DMS79 (cell line): ENCODE results near the gene SCAI.
A peak's percentile ranks its signal among the peaks of the same experiment; 100 is the strongest.
"Not testable (repeated sequence)": the region's sequence is repeated elsewhere in the genome, so short reads cannot be mapped to it uniquely, and the experiment has no call there.

Experiments used
- DNase-seq: peaks from one replicate; lab custom pipeline; 2025; lab: John Stamatoyannopoulos, UW

The SCAI gene

GRCh38 chr9:124947727-124948391 lies 195.5 kb downstream of the SCAI start:
- no peak for DNase-seq

DNA sequence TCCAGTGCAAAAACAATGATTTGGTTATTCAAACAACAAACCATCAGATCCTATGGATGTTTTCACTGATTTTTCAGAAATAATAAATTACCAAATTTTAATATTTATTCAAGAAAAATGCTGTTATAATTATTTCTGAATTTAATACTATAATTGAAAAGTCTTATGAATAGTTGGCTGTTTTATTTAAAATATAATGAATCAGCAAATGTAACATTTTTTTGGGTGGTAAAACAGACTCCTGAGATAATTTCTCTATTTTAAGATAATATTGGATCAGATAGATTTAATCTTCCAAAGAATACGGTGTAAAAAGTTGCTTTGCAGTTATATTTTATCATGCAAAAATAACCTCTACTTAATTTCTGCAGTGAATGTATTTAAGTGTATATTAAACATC lies 197.2 kb downstream of the SCAI start:
- DNase-seq, result no peak

- DNase-seq, result no peak
Measured at GRCh38 chr9:124941679-124942561, 201.4 kb downstream of the SCAI start.

- peak; percentile 80 for DNase-seq
Measured at GRCh38 chr9:124940894-124941678, 202.2 kb downstream of the SCAI start, which contains the start of gene GOLGA1. TSS of gene GOLGA1 (minus strand) at chr9:124941083. CDS start at chr9:124938711, 2,372 bp downstream.

- peak; percentile 57 for DNase-seq
Measured at GRCh38 chr9:124940521-124940893, 202.8 kb downstream of the SCAI start.

- DNase-seq, result no peak
Measured at GRCh38 chr9:124939944-124940343, 203.4 kb downstream of the SCAI start.

DNA sequence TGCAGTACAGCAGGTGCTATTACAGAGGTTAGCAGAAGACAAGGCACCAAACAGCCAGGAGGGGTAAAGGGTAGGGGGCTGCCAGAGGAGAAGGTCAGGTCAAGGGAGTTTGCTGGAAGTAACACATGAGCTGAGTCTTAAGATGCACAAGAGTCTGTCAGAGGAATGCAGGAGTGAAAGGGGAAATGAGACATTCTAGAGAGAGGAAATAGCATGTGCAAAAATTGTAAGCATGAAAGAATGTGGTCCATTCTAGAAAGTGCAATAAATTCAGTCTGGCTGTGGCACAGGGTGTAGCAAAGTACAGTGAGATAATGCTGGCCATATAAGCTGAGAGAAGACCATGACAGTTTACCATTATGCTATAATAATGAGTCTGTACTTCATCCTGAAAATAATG lies 209.0 kb downstream of the SCAI start:
- no peak for DNase-seq

GRCh38 chr9:124932333-124932732 lies 211.0 kb downstream of the SCAI start:
- DNase-seq, result no peak

GRCh38 chr9:124929464-124929863 lies 213.9 kb downstream of the SCAI start:
- DNase-seq, result no peak

DNA sequence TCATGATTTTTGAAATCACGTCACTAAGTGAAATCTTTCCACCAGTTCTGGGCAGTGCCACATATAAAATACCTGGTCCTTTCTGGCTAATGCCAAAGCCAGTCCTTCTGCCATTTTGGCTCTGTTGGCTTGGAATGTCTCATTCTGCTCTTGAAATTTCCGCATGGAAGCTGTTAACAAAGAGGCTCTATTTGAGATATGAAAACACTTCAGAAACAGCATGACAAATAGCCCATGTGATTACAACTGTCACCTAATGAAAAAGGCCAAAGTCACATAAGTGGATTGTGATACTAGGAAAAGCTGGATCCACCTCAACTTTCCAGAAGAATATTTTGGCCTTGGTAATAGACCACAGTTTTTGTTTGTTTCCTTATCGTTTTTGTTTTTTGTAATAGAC lies 215.2 kb downstream of the SCAI start:
- no peak for DNase-seq

DNA sequence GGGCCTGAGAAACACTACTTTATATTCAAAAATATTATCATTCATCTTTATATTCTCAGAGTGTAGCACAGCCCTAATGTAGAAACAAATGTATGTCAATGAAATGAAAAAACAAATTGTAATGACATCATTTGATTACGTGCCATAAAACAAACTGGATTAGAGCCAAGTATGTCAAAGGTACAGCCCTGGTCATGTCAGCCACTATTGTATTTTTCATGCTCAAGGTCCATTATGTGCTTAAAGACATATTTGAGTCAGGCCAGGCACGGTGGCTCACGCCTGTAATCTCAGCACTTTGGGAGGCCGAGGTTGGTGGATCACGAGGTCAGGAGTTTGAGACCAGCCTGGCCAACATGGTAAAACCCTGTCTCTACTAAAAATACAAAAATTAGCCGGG lies 222.9 kb downstream of the SCAI start:
- DNase-seq, result not testable (repeated sequence)

DNA sequence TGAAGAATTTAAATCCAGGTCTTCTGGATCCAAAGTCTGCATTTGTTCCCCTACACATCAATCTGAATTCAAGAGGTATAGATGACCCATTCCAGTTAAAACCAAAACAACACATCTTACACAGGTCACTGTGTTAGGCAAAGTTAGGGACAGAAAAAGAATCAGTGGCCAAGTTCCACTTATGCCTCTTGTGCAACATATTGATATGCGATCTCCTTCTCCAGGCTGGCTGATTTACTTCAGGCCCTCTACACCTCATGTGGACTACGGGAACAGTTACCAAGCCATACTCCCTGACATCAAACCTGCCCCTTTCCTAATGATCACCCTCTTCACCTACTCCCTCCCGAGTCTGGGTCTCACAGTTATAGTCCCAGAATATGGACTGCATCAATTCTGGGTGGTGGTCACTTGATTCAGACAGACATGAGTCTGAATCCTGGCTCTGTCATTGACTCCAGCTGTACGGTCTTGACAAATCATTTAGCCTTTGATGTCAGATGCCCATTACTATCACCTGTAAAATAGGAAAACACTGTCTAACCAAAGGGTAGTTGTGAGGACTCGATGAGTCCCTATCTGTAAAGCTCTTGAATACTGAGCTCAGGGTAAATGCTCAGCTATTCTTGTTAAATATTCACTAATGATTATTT lies 228.4 kb downstream of the SCAI start:
- no peak for DNase-seq

DNA sequence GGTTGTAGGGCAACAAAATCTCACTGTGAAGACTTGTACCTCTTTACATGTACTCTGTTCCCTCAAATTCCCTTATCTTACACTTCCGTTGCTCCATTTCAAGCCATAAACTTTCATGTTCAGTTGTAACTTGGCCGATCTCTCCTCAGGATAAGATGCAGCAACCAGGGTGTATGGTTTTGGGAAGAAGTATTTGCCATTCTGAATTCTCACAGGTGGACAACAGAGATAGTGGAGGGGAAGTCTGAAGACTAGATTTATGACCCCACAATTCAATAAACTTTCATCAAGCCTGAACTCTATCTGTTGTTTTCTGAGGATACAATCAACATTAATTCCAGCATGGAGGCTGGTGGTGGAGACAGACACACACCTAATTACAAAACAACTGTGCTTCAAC lies 229.9 kb downstream of the SCAI start:
- DNase-seq, result no peak

- DNase-seq, result no peak
Measured at GRCh38 chr9:124911766-124912165, 231.6 kb downstream of the SCAI start.

- no peak for DNase-seq
Measured at GRCh38 chr9:124908098-124908497, 235.2 kb downstream of the SCAI start.

GRCh38 chr9:124906966-124907365 lies 236.4 kb downstream of the SCAI start:
- no peak for DNase-seq

- no peak for DNase-seq
Measured at GRCh38 chr9:124899845-124900244, 243.5 kb downstream of the SCAI start.

DNA sequence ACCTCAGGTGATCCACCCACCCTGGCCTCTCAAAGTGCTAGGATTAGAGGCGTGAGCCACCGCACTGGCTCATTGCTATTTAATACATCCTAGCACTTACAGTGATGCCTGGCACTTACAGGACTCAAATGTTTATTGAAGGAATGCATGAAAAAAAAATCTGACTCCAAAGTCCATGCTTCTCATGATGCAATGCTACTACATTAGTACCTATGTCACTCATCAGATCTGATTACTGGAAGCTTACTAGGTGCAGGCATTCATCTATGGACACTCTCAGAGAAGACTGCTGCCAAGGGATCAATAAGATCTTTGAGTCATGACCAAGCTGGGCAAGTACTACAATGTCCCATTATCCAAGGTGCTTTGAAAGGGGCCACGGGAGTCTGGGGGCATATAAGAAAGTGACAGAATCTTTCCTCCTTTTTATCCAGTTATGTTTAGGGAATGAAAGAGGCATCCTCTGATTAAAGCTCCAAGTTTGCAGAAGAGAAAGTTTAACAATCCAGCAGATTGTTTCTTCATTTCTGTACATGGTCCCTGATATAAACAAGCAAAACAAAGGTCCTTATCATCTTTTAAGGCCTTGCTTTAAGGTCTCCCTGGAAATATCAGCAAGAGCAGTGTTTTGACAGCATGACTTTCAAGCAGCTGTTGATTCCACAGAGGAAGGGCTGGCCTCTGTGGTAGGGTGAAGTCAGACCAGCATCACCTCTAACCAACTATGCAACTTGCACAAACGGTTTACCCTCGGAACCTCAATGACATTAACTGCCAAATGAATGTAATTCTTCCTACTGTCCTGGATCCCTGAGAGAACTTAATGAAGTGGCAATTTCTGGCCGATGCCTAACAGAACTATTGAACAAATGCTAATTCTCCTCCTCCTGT lies 245.5 kb downstream of the SCAI start:
- DNase-seq, result no peak

DNA sequence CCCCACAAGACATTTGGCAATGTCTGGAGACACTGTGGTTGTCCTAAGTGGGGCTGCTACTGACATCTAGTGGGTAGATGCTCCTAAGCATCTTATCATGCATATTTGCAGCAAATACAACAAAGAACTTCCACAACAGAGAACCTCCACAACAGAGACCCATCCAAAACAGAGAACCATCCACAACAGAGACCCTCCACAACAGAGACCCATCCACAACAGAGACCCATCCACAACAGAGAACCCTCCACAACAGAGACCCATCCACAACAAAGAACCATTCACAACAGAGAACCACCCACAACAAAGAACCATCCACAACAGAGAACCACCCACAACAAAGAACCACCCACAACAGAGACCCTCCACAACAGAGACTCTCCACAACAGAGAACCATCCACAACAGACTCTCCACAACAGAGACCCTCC lies 248.6 kb downstream of the SCAI start:
- DNase-seq, result no peak

GRCh38 chr9:124894035-124894740 lies 249.1 kb downstream of the SCAI start:
- DNase-seq, result no peak
